Measurements from ENCODE around the gene FAM120AOS.

Gene FAM120AOS

GRCh38 chr9:93470391-93470790 is 17.0 kb upstream of the FAM120AOS start:
- H3K4me3 ChIP-seq (ENCODE audit: low read depth, low read length): no peak overlapping the region
- in situ Hi-C loops (cut with HindIII; ENCODE audit: low sequenced_read_pairs): no loop called here
- DNase-seq (ENCODE audit: low read depth, low spot score): no peak
- TF ChIP-seq CTCF (IDR thresholded peaks at IDR 0.05; ENCODE audit: low read depth, low read length): no peak

GRCh38 chr9:93468763-93469456 is 15.5 kb upstream of the FAM120AOS start:
- no peak for TF ChIP-seq CTCF (IDR thresholded peaks at IDR 0.05; ENCODE audit: low read depth, low read length)
- in situ Hi-C loops (cut with HindIII; ENCODE audit: low sequenced_read_pairs): no loop called here
- peak; percentile 54 for DNase-seq (ENCODE audit: low read depth, low spot score)
- no peak overlapping the region for H3K4me3 ChIP-seq (ENCODE audit: low read depth, low read length)

- no peak for DNase-seq (ENCODE audit: low read depth, low spot score)
- no peak overlapping the region for H3K4me3 ChIP-seq (ENCODE audit: low read depth, low read length)
- in situ Hi-C loops (cut with HindIII; ENCODE audit: low sequenced_read_pairs): no loop called here
- no peak for TF ChIP-seq CTCF (IDR thresholded peaks at IDR 0.05; ENCODE audit: low read depth, low read length)
These were observed 14.1 kb upstream of the FAM120AOS start for GRCh38 chr9:93467462-93467861.

- H3K4me3 ChIP-seq (ENCODE audit: low read depth, low read length): no peak overlapping the region
- in situ Hi-C loops (cut with HindIII; ENCODE audit: low sequenced_read_pairs): no loop called here
- no peak for TF ChIP-seq CTCF (IDR thresholded peaks at IDR 0.05; ENCODE audit: low read depth, low read length)
- DNase-seq (ENCODE audit: low read depth, low spot score): no peak
These were observed 13.7 kb upstream of the FAM120AOS start for GRCh38 chr9:93467062-93467416.

GRCh38 chr9:93466416-93467061 is 13.2 kb upstream of the FAM120AOS start:
- no peak for DNase-seq (ENCODE audit: low read depth, low spot score)
- in situ Hi-C loops (cut with HindIII; ENCODE audit: low sequenced_read_pairs): no loop called here
- no peak overlapping the region for H3K4me3 ChIP-seq (ENCODE audit: low read depth, low read length)
- TF ChIP-seq CTCF (IDR thresholded peaks at IDR 0.05; ENCODE audit: low read depth, low read length): no peak

- no peak for TF ChIP-seq CTCF (IDR thresholded peaks at IDR 0.05; ENCODE audit: low read depth, low read length)
- H3K4me3 ChIP-seq (ENCODE audit: low read depth, low read length): no peak overlapping the region
- no peak for DNase-seq (ENCODE audit: low read depth, low spot score)
- in situ Hi-C loops (cut with HindIII; ENCODE audit: low sequenced_read_pairs): no loop called here
These were observed 12.5 kb upstream of the FAM120AOS start for GRCh38 chr9:93465855-93466254.

All from astrocyte of the spinal cord (primary cell).